HL-60 (cell line): ENCODE data around the gene ACTG1.

Experiments used
- GABPA ChIP-seq: IDR thresholded peaks from 2 replicates; pipeline ENCODE4 v1.6.1; 2012; ENCODE audit warnings: low read depth
- POLR2AphosphoS5 ChIP-seq: IDR thresholded peaks from 2 replicates; pipeline ENCODE4 v1.6.1; 2012; ENCODE audit warnings: low read depth
- TF ChIP-seq, protein P1 (sequence below): IDR thresholded peaks from one replicate; pipeline ENCODE4 v1.5.1; 2011; ENCODE audit warnings: low read length, control low read depth, inconsistent platforms; ENCODE audit not compliant: insufficient read depth
- TF ChIP-seq, protein P2 (sequence below): IDR thresholded peaks from 2 replicates; pipeline ENCODE4 v1.6.1; 2012; ENCODE audit warnings: low read depth; ENCODE audit not compliant: insufficient replicate concordance

DNA sequence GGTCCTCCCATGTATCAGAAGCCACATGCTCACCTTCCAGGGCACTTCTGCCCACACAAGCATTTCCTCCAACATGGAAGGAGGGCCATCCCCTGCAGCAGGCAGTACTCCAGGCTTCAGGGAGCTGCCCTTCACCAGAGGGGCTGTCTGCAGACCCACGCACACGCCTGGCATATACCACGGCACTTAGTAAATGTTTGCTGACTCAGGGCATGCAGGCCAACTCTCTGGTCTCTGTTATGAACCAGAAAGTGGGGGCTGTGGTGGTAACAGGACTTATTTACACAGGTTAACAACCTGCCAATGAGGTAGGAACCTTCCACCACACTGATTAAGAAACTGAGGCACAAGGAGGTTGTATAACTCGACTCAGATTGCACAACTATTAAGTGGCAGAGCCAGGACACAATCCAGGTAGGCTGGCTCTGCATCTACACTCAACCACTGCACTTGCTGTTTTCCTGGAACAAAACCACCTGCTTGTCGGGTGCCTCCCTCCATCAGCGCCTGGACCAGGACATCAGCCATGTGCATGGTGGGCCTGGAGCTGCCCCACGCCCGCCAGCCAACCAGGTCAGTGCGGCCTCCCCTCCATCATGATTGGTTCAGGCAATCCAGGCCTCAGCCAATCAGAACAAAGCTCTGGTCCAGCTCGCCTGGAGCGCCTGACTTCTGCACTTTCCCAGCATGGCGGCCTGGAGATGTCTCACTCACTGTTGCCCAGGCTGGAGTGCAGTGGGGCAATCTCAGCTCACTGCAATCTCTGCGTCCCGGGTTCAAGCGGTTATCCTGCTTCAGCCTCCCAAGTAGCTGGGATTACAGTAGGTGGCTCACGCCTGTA, 19.2 kb downstream of the ACTG1 start:
- TF ChIP-seq, protein P1, sequence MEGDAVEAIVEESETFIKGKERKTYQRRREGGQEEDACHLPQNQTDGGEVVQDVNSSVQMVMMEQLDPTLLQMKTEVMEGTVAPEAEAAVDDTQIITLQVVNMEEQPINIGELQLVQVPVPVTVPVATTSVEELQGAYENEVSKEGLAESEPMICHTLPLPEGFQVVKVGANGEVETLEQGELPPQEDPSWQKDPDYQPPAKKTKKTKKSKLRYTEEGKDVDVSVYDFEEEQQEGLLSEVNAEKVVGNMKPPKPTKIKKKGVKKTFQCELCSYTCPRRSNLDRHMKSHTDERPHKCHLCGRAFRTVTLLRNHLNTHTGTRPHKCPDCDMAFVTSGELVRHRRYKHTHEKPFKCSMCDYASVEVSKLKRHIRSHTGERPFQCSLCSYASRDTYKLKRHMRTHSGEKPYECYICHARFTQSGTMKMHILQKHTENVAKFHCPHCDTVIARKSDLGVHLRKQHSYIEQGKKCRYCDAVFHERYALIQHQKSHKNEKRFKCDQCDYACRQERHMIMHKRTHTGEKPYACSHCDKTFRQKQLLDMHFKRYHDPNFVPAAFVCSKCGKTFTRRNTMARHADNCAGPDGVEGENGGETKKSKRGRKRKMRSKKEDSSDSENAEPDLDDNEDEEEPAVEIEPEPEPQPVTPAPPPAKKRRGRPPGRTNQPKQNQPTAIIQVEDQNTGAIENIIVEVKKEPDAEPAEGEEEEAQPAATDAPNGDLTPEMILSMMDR = no peak
- TF ChIP-seq POLR2AphosphoS5 (no peak), GABPA (no peak)
- TF ChIP-seq, protein P2, sequence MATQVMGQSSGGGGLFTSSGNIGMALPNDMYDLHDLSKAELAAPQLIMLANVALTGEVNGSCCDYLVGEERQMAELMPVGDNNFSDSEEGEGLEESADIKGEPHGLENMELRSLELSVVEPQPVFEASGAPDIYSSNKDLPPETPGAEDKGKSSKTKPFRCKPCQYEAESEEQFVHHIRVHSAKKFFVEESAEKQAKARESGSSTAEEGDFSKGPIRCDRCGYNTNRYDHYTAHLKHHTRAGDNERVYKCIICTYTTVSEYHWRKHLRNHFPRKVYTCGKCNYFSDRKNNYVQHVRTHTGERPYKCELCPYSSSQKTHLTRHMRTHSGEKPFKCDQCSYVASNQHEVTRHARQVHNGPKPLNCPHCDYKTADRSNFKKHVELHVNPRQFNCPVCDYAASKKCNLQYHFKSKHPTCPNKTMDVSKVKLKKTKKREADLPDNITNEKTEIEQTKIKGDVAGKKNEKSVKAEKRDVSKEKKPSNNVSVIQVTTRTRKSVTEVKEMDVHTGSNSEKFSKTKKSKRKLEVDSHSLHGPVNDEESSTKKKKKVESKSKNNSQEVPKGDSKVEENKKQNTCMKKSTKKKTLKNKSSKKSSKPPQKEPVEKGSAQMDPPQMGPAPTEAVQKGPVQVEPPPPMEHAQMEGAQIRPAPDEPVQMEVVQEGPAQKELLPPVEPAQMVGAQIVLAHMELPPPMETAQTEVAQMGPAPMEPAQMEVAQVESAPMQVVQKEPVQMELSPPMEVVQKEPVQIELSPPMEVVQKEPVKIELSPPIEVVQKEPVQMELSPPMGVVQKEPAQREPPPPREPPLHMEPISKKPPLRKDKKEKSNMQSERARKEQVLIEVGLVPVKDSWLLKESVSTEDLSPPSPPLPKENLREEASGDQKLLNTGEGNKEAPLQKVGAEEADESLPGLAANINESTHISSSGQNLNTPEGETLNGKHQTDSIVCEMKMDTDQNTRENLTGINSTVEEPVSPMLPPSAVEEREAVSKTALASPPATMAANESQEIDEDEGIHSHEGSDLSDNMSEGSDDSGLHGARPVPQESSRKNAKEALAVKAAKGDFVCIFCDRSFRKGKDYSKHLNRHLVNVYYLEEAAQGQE = no peak
